ENCODE measurements around the gene UFD1. TPM values are rescaled to one million over a fixed set of nuclear protein-coding genes. Genes with fewer than 3 reads are reported as not detected.

The UFD1 gene
- total and polyA plus RNA-seq, 2 of the 13 experiments (the other 11 are each of a cell fraction or from before 2014, with no cell fraction given): 47.9 to 51.1 TPM

DNA sequence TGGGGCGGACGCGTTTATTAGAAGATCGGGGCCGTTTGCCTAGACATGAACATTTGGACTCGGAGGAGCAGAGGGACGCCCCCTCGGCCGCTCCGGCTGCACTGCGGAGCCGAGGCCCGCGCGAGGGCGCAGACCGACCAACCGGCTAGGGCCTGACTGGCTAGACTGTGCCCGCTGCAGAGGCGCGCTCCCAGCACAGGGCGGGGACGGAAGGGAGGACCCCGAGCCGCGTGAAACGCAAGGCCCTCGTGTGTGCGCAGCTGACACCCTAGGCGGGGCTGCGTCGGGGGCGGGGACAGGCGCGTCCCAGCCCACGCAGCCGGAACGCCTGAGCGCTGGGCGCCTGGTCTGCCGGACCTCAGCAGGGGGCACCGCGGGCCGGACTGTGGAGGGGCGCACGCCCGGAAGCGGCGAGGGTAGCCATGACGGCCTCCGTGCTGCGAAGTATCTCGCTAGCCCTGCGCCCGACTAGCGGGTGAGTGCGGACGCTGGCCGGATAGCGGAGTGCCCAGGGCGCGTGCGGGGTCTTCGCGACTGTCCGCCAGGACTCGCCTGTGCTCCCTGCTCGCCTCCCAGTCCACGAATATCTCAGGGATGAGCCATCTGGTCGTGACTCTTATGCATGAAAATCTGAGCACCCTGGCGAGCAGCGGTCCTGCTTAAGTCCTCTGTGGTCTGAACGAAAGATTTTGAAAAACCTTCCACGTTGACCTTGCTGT, 46.7 kb downstream of the UFD1 start, which contains the start of gene MRPL40 (continued):
- TF ChIP-seq, protein P1, sequence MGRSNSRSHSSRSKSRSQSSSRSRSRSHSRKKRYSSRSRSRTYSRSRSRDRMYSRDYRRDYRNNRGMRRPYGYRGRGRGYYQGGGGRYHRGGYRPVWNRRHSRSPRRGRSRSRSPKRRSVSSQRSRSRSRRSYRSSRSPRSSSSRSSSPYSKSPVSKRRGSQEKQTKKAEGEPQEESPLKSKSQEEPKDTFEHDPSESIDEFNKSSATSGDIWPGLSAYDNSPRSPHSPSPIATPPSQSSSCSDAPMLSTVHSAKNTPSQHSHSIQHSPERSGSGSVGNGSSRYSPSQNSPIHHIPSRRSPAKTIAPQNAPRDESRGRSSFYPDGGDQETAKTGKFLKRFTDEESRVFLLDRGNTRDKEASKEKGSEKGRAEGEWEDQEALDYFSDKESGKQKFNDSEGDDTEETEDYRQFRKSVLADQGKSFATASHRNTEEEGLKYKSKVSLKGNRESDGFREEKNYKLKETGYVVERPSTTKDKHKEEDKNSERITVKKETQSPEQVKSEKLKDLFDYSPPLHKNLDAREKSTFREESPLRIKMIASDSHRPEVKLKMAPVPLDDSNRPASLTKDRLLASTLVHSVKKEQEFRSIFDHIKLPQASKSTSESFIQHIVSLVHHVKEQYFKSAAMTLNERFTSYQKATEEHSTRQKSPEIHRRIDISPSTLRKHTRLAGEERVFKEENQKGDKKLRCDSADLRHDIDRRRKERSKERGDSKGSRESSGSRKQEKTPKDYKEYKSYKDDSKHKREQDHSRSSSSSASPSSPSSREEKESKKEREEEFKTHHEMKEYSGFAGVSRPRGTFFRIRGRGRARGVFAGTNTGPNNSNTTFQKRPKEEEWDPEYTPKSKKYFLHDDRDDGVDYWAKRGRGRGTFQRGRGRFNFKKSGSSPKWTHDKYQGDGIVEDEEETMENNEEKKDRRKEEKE (IDR thresholded peaks at IDR 0.05): no peak
- peak; percentile 83; the same call in 1 of the 2 replicates for TF ChIP-seq MEIS1 (CRISPR knock-in tag; IDR thresholded peaks at IDR 0.05; ENCODE audit: borderline replicate concordance)
- no peak; the same call in 1 of the 2 replicates for TF ChIP-seq RARG (CRISPR knock-in tag; IDR thresholded peaks at IDR 0.05; ENCODE audit: low read depth)
- peak; percentile 98 for TF ChIP-seq HDAC1 (CRISPR knock-in tag; IDR thresholded peaks at IDR 0.05)
- TF ChIP-seq CCDC6 (CRISPR knock-in tag; IDR thresholded peaks at IDR 0.05): peak; percentile 97
- TF ChIP-seq ZNF547 (CRISPR knock-in tag; IDR thresholded peaks at IDR 0.05): peak; percentile 96
- peak; percentile 93; the same call in 1 of the 2 replicates for TF ChIP-seq ZFP82 (CRISPR knock-in tag; IDR thresholded peaks at IDR 0.05; ENCODE audit: borderline replicate concordance)
- TF ChIP-seq FOSL2 (CRISPR knock-in tag; IDR thresholded peaks at IDR 0.05): peak; percentile 79
- peak; percentile 42; the same call in 1 of the 2 replicates for TF ChIP-seq ZBTB42 (CRISPR knock-in tag; IDR thresholded peaks at IDR 0.05)
- TF ChIP-seq, protein P2, sequence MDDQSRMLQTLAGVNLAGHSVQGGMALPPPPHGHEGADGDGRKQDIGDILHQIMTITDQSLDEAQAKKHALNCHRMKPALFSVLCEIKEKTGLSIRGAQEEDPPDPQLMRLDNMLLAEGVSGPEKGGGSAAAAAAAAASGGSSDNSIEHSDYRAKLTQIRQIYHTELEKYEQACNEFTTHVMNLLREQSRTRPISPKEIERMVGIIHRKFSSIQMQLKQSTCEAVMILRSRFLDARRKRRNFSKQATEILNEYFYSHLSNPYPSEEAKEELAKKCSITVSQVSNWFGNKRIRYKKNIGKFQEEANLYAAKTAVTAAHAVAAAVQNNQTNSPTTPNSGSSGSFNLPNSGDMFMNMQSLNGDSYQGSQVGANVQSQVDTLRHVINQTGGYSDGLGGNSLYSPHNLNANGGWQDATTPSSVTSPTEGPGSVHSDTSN (CRISPR knock-in tag; IDR thresholded peaks at IDR 0.05; ENCODE audit: borderline replicate concordance): no peak
- peak; percentile 99 for TF ChIP-seq XRCC5 (optimal IDR thresholded peaks at IDR 0.05; ENCODE audit: low read length)
- 0 out of 2 replicates have a peak, but pooled peaks have one; percentile 46 for TF ChIP-seq ZNF570 (CRISPR knock-in tag; IDR thresholded peaks at IDR 0.05; ENCODE audit: borderline replicate concordance)
- TF ChIP-seq ARNT (IDR thresholded peaks at IDR 0.05): no peak
- TF ChIP-seq EP300 (IDR thresholded peaks at IDR 0.05; ENCODE audit: low read depth in 2 of 2, low read length in 2 of 2): peak; percentile 39 to 62; a peak in 1 of 4 replicates
- peak; percentile 84 for TF ChIP-seq EP300 (CRISPR knock-in tag; IDR thresholded peaks at IDR 0.05; ENCODE audit: borderline replicate concordance)
- TF ChIP-seq HES4 (CRISPR knock-in tag; IDR thresholded peaks at IDR 0.05; ENCODE audit: borderline replicate concordance): peak; percentile 65; the same call in 1 of the 2 replicates
- TF ChIP-seq ZNF713 (CRISPR knock-in tag; IDR thresholded peaks at IDR 0.05): no peak
- TF ChIP-seq PPARG (CRISPR knock-in tag; conservative IDR thresholded peaks at IDR 0.05): no peak; the same call in 1 of the 2 replicates
- no peak for TF ChIP-seq ATAD3A (CRISPR knock-in tag; IDR thresholded peaks at IDR 0.05)
- TF ChIP-seq HMG20A (CRISPR knock-in tag; IDR thresholded peaks at IDR 0.05; ENCODE audit: borderline replicate concordance): peak; percentile 66; the same call in 1 of the 2 replicates
- peak; percentile 91 for TF ChIP-seq ZSCAN21 (CRISPR knock-in tag; IDR thresholded peaks at IDR 0.05; ENCODE audit: borderline replicate concordance)
- no peak for TF ChIP-seq RFX3 (CRISPR knock-in tag; IDR thresholded peaks at IDR 0.05)
- no peak for TF ChIP-seq CEBPB (IDR thresholded peaks at IDR 0.05; ENCODE audit: borderline replicate concordance, low read depth, low read length)
- TF ChIP-seq GLI4 (CRISPR knock-in tag; IDR thresholded peaks at IDR 0.05; ENCODE audit: borderline replicate concordance): peak; percentile 83; the same call in 1 of the 2 replicates
- peak; percentile 94 for TF ChIP-seq HOXA5 (CRISPR knock-in tag; IDR thresholded peaks at IDR 0.05)
- TF ChIP-seq ZNF292 (CRISPR knock-in tag; IDR thresholded peaks at IDR 0.05; ENCODE audit: borderline replicate concordance, low read depth): peak; percentile 70; the same call in 1 of the 2 replicates
- TF ChIP-seq MAFG (CRISPR knock-in tag; IDR thresholded peaks at IDR 0.05): 0 out of 2 replicates have a peak, but pooled peaks have one; percentile 45
- no peak; the same call in 1 of the 2 replicates for TF ChIP-seq FIP1L1 (IDR thresholded peaks at IDR 0.05; ENCODE audit: borderline replicate concordance, insufficient read depth, low read depth, low read length)

Measured in HepG2 (cell line).